Activated CD4-positive, alpha-beta T cell treated with anti-CD3 and anti-CD28 coated beads for 36 hours (primary cell): ENCODE measurements around the gene NDUFA5. TPM values are rescaled to one million over a fixed set of nuclear protein-coding genes. Genes with fewer than 3 reads are reported as not detected.
"Not testable (repeated sequence)": the region's sequence is repeated elsewhere in the genome, so short reads cannot be mapped to it uniquely, and the experiment has no call there.

Experiments
- ATAC-seq: fragments of 200-7000 bp; cut with Tn5 transposase; one replicate; pipeline ENCODE4 v1.10.0; 2021; ENCODE audit warnings: mild to moderate bottlenecking, moderate library complexity
- CTCF ChIA-PET: fragments of 350-600 bp; sonication (Branson Sonifier 250); formaldehyde crosslinking; loops from one replicate; lab custom pipeline; 2021; ENCODE audit warnings: antibody characterized with exemption; lab: Charles Lee
- POLR2A ChIA-PET: fragments of 350-600 bp; sonication (Branson Sonifier 250); formaldehyde crosslinking; loops from one replicate; lab custom pipeline; 2021; ENCODE audit warnings: antibody characterized with exemption, inconsistent platforms; lab: Charles Lee
- DNase-seq: peaks from one replicate; pipeline ENCODE4 v3.0.0-alpha.2; 2020
- H3K27ac Mint-ChIP-seq: one replicate; pipeline ENCODE4 v1.8.0; 2021; ENCODE audit warnings: mixed read lengths
- H3K27me3 Mint-ChIP-seq: one replicate; pipeline ENCODE4 v1.8.0; 2021; ENCODE audit warnings: mixed read lengths
- H3K36me3 Mint-ChIP-seq: one replicate; pipeline ENCODE4 v1.8.0; 2021; ENCODE audit warnings: low read depth, mixed read lengths
- H3K4me1 Mint-ChIP-seq: one replicate; pipeline ENCODE4 v1.8.0; 2021; ENCODE audit warnings: mixed read lengths
- H3K4me3 Mint-ChIP-seq: one replicate; pipeline ENCODE4 v1.8.0; 2021; ENCODE audit warnings: mild to moderate bottlenecking, moderate library complexity, mixed read lengths
- H3K9me3 Mint-ChIP-seq: one replicate; pipeline ENCODE4 v1.8.0; 2021; ENCODE audit warnings: low read depth, mixed read lengths
- intact Hi-C, 2 experiments: fragments of 100-400 bp; cut with DNase I in 1 of 2; cut with micrococcal nuclease in 1 of 2; formaldehyde crosslinking; loops; one replicate each; pipeline versions ENCODE4 v1.14.2 to v1.15.1; 2022 to 2024; cut with DNase I, micrococcal nuclease
- total RNA-seq, 2 experiments: library from RNA; stranded (reverse); gene quantifications; one replicate each; pipeline ENCODE4 v1.2.3, GENCODE V29; 2021

The NDUFA5 gene
- total RNA-seq, 2 experiments from 2014 or later, result 62.3 to 64.0 TPM

DNA sequence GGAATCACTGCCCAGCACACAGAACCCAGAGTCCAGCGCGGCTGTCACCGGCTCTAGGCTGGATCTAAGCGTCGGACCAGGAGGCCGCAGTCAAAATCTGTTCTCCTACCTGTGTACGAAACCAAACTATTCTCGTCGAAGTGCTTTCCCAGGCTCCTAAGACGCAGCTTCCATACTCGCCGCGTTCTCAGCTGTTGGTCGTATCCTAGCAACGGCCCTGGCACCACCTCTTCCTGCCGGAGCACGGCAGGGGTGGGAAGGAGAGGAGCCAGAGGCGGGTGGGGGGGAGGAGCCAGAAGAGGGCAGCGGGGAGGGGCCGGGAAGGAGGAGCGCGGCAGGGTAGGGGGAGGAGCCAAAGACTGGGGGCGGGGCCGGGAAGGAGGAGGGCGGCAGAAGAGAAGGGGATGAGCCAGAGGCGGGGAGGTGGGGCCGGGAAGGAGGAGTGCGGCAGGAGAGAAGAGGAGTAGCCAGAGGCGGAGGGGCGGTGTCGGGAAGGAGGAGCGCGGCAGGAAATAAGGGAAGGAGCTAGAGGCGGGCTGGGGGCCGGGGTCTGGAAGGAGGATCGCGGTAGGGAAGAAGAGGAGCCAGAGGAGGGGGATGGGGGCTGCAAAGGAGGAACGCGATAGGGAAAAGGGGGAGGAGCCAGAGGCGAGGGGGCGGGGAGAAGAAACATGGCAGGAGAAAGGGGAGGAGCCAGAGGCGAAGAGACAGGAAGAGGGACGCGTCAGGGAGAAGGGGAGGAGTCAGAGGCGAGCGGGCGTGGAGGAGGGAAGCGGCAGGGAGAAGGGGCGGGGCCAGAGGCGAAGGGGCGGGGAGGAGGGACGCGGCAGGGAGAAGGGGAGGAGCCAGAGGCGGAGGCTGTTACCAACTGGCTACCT is 23.0 kb downstream of the NDUFA5 start, which contains the start of gene IQUB:
Gene IQUB, minus strand, starts transcription at position 213 of the 878 bp plus-strand sequence. CDS start 22,255 bp downstream, outside the sequence.
- POLR2A ChIA-PET, result no interaction called here
- DNase-seq (peak; percentile 99), ATAC-seq (peak; percentile 88)
- Mint-ChIP-seq H3K27me3 (peaks cover 16% of the 10 kb centered on the region), H3K4me3 (peak within 1 kb of the TSS; percentile 87), H3K36me3 (no peaks in the 10 kb centered on the region), H3K27ac (peak within 1 kb of the TSS; percentile 90), H3K4me1 (peaks cover 27% of the 10 kb centered on the region), H3K9me3 (no peaks in the 10 kb centered on the region)
- intact Hi-C loops, result loop anchor here (1.0 to 10.0 kb wide), 5 partner anchors 23 to 1400 kb away; partner anchors contain the start of genes NDUFA5 (in 2 of the 2), POT1 (in 1 of the 2) and WASL (in 1 of the 2)
- CTCF ChIA-PET, result interaction anchor here (1.3 to 2.7 kb wide), 2 partner anchors 40 to 214 kb away, joined by 3 to 11 read pairs; partner anchors contain the start of gene WASL

- peaks cover 16% of the 10 kb centered on the region for H3K27me3 Mint-ChIP-seq
Measured at GRCh38 chr7:123533929-123534382, 23.7 kb downstream of the NDUFA5 start.

DNA sequence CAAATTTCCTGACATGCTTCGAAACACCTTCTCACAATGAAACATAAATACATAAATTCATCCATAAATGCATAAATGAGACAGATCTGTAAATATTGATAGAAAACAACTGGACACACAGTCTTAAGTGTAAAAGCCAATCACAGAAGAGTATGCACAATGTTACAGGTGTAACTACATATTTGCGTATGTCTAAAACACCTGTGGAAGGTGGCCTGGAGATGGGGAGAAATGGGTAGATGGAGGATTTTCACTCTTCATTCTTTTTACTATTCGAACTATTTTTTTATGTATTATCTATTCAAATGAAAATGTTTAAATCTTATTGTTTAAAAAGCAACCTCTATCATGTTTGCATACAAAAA is 24.1 kb downstream of the NDUFA5 start:
- Mint-ChIP-seq H3K27ac (no peak overlapping the region), H3K36me3 (no peaks in the 10 kb centered on the region), H3K4me1 (peaks cover 26% of the 10 kb centered on the region), H3K27me3 (peaks cover 17% of the 10 kb centered on the region), H3K9me3 (no peaks in the 10 kb centered on the region), H3K4me3 (peak overlapping the region; percentile 87)
- POLR2A ChIA-PET, result no interaction called here
- intact Hi-C loops, result loop anchor here (10.0 kb wide), 2 partner anchors 1391 to 1401 kb away; partner anchors contain the start of gene POT1 (in 1 of the 2)
- CTCF ChIA-PET, result interaction anchor here (1.3 to 2.7 kb wide), 2 partner anchors 39 to 215 kb away, joined by 3 to 11 read pairs; partner anchors contain the start of gene WASL
- ATAC-seq (no peak), DNase-seq (no peak)

More at GRCh38 chr7:123533929-123534382, 23.7 kb downstream of the NDUFA5 start:
- Mint-ChIP-seq H3K9me3 (no peaks in the 10 kb centered on the region), H3K4me1 (peaks cover 26% of the 10 kb centered on the region), H3K4me3 (peak overlapping the region; percentile 87), H3K36me3 (no peaks in the 10 kb centered on the region), H3K27ac (no peak overlapping the region)
- ATAC-seq, result no peak
- ChIA-PET CTCF (interaction anchor here (1.3 to 2.7 kb wide), 2 partner anchors 39 to 215 kb away, joined by 3 to 11 read pairs; partner anchors contain the start of gene WASL), POLR2A (no interaction called here)
- intact Hi-C loops, result loop anchor here (1.0 to 10.0 kb wide), 4 partner anchors 23 to 1401 kb away; partner anchors contain the start of genes NDUFA5 (in 2 of the 2), POT1 (in 1 of the 2) and WASL (in 1 of the 2)
- DNase-seq, result peak; percentile 28

DNA sequence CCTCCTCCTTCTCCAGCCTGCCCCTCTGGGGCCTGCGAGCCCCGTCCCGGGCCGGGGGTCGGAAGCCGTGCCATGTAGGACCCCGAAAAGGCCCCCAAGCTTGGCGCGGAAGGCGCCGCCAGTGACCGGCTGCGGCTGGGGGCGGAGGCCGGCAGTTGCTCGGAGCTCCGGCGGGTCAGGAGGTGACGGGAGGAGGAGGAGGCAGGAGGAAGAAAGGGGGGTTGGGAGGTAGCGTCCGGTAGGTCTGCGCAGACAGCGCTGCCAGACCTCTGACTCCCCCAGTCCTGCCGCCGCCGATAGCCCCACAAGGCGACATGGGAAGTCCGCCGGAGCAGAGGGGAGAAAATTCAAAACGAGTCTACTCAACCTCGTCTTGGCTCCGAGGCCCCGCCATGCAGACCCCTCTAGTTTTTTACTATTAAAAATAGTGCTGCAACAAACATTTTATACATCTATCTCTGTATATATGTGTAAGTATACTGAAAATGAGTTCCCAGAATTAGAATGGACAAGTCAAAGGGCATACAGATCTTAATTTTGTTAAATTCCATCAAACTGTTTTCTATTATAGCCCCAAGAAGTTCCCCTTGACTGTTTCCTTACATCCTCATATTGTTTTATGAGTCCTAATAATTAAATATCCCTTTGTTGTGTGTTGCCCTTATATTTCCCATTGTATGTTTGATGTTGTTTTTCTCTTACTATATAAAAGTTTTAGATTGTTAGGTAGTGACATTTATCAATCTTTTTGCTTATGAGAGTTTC is 24.6 kb downstream of the NDUFA5 start:
- intact Hi-C loops, result loop anchor here (10.0 kb wide), 2 partner anchors 1392 to 1402 kb away; partner anchors contain the start of gene POT1 (in 1 of the 2)
- H3K27me3 Mint-ChIP-seq, result peaks cover 19% of the 10 kb centered on the region
- H3K36me3 Mint-ChIP-seq, ATAC-seq, H3K27ac Mint-ChIP-seq, CTCF ChIA-PET, POLR2A ChIA-PET, H3K9me3 Mint-ChIP-seq: not testable (repeated sequence)
- peak overlapping the region; percentile 4 for H3K4me3 Mint-ChIP-seq
- DNase-seq, result peak; percentile 25
- peaks cover 20% of the 10 kb centered on the region for H3K4me1 Mint-ChIP-seq

GRCh38 chr7:123532343-123532742 is 25.3 kb downstream of the NDUFA5 start:
- Mint-ChIP-seq H3K4me3 (peak overlapping the region; percentile 28), H3K27me3 (peaks cover 19% of the 10 kb centered on the region), H3K4me1 (peaks cover 20% of the 10 kb centered on the region)
- intact Hi-C loops, result loop anchor here (10.0 kb wide), 2 partner anchors 1392 to 1402 kb away; partner anchors contain the start of gene POT1 (in 1 of the 2)
- H3K27ac Mint-ChIP-seq, DNase-seq, POLR2A ChIA-PET, ATAC-seq, H3K9me3 Mint-ChIP-seq, H3K36me3 Mint-ChIP-seq, CTCF ChIA-PET: not testable (repeated sequence)

DNA sequence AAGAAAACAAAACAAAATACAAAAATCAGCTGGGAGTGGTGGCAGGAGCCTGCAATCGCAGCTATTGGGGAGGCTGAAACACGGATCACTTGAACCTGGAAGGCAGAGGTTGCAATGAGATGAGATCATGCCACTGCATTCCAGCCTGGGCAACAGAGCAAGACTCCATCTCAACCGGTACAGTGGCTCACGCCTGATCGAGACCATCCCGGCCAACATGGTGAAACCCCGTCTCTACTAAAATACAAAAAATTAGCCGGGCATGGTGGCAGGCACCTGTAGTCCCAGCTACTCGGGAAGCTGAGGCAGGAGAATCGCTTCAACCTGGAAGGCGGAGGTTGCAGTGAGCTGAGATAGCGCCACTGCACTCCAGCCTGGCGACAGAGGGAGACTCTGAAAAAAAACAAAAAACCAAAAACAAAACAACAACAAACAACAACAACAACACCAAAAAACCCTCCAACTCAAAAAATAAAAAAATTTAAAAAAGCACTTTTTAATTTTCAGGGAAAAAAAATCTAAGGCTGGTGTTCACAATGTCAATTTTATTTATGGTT is 27.5 kb downstream of the NDUFA5 start:
- ATAC-seq, POLR2A ChIA-PET: not testable (repeated sequence)

DNA sequence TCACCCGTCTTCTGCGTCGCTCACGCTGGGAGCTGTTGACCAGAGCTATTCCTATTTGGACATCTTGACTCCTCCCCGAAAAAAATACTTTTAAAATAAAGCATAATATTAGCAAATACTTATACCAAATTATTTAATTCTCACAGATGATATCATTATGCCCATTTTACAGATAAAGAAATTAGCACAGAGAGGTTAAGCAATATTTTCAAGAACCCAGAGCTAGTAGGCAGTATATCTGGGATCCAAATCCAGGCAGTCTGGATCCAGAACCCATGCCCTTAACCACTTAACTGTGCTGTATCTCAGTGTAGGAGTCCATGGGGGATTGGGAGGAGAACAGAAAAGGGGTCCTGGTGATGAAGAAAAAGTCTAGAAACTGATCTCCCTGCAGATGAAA is 29.4 kb downstream of the NDUFA5 start:
- Mint-ChIP-seq H3K9me3 (no peaks in the 10 kb centered on the region), H3K36me3 (no peaks in the 10 kb centered on the region), H3K4me1 (peaks cover 6% of the 10 kb centered on the region), H3K27me3 (peaks cover 12% of the 10 kb centered on the region), H3K4me3 (no peak overlapping the region), H3K27ac (no peak overlapping the region)
- ChIA-PET CTCF (no interaction called here), POLR2A (no interaction called here)
- DNase-seq (no peak), ATAC-seq (no peak)
- intact Hi-C loops, result no loop called here

More for the DNA sequence above, 27.5 kb downstream of the NDUFA5 start:
- intact Hi-C loops, result loop anchor here (10.0 kb wide), 2 partner anchors 1395 to 1405 kb away; partner anchors contain the start of gene POT1 (in 1 of the 2)
- H3K27ac Mint-ChIP-seq, H3K4me3 Mint-ChIP-seq, H3K9me3 Mint-ChIP-seq, H3K36me3 Mint-ChIP-seq, DNase-seq: not testable (repeated sequence)
- CTCF ChIA-PET, result interaction anchor here (0.6 to 1.7 kb wide), 3 partner anchors 10 to 35 kb away, joined by 3 to 5 read pairs (median 4); no protein-coding TSS in a partner anchor
- Mint-ChIP-seq H3K27me3 (peaks cover 19% of the 10 kb centered on the region), H3K4me1 (peaks cover 15% of the 10 kb centered on the region)

DNA sequence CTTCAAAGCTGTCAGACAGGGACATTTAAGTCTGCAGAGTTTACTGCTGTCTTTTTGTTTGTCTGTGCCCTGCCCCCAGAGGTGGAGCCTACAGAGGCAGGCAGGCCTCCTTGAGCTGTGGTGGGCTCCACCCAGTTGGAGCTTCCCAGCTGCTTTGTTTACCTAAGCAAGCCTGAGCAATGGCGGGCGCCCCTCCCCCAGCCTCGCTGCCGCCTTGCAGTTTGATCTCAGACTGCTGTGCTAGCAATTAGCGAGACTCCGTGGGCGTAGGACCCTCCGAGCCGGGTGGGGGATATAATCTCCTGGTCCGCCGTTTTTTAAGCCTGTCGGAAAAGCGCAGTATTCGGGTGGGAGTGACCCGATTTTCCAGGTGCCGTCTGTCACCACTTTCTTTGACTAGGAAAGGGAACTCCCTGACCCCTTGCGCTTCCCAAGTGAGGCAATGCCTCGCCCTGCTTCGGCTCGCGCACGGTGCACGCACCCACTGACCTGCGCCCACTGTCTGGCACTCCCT is 29.8 kb downstream of the NDUFA5 start:
- H3K4me1 Mint-ChIP-seq, DNase-seq, ATAC-seq, intact Hi-C loops, H3K9me3 Mint-ChIP-seq, POLR2A ChIA-PET, H3K27ac Mint-ChIP-seq, H3K36me3 Mint-ChIP-seq, CTCF ChIA-PET, H3K27me3 Mint-ChIP-seq, H3K4me3 Mint-ChIP-seq: not testable (repeated sequence)

DNA sequence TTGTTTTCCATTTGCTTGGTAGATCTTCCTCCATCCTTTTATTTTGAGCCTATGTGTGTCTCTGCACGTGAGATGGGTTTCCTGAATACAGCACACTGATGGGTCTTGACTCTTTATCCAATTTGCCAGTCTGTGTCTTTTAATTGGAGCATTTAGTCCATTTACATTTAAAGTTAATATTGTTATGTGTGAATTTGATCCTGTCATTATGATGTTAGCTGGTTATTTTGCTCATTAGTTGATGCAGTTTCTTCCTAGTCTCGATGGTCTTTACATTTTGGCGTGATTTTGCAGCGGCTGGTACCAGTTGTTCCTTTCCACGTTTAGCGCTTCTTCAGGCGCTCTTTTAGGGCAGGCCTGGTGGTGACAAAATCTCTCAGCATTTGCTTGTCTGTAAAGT is 31.1 kb downstream of the NDUFA5 start:
- DNase-seq, CTCF ChIA-PET, H3K27me3 Mint-ChIP-seq, intact Hi-C loops, POLR2A ChIA-PET, H3K36me3 Mint-ChIP-seq, H3K4me3 Mint-ChIP-seq, H3K9me3 Mint-ChIP-seq, H3K4me1 Mint-ChIP-seq, ATAC-seq, H3K27ac Mint-ChIP-seq: not testable (repeated sequence)

- ChIA-PET CTCF (no interaction called here), POLR2A (no interaction called here)
- no peaks in the 10 kb centered on the region for H3K4me1 Mint-ChIP-seq
- ATAC-seq (no peak), DNase-seq (no peak)
- H3K36me3 Mint-ChIP-seq, result no peaks in the 10 kb centered on the region
- H3K27ac Mint-ChIP-seq, result no peak overlapping the region
- intact Hi-C loops, result no loop called here
- H3K27me3 Mint-ChIP-seq, result peaks cover 2% of the 10 kb centered on the region
- H3K9me3 Mint-ChIP-seq, result no peaks in the 10 kb centered on the region
- H3K4me3 Mint-ChIP-seq, result no peak overlapping the region
Measured at GRCh38 chr7:123522066-123522465, 35.6 kb downstream of the NDUFA5 start.
